ENCODE results near the gene ITGB4. TPM values are rescaled to one million over a fixed set of nuclear protein-coding genes. Genes with fewer than 3 reads are reported as not detected.

Gene ITGB4
- polyA plus RNA-seq, 1 of the 3 experiments (the other 2 are of a cell fraction) = 7.0 TPM

GRCh38 chr17:75793460-75793859, 72.2 kb downstream of the ITGB4 start:
- Histone ChIP-seq H3K4me3 (ENCODE audit: low read depth in 2 of 2, low read length in 1 of 2) (no peak overlapping the region), H4K20me1 (ENCODE audit: insufficient read depth) (no peaks in the 10 kb centered on the region), H3K4me1 (ENCODE audit: control insufficient read depth in 1 of 2, insufficient read depth in 2 of 2, low read depth in 1 of 2, low read length in 1 of 2) (peaks cover 0 to 8% of the 10 kb centered on the region in 2 experiments; a peak in 1 of 4 replicates), H3K4me2 (no peak overlapping the region), H3K79me2 (ENCODE audit: insufficient read depth) (peaks cover 94% of the 10 kb centered on the region), H2AFZ (ENCODE audit: low read depth) (no peak overlapping the region), H3K36me3 (replicated peaks in 1 of 2; ENCODE audit: control insufficient read depth in 1 of 2, insufficient read depth in 2 of 2, low read length in 1 of 2) (peaks cover 26 to 50% of the 10 kb centered on the region in 2 experiments), H3F3A (replicated peaks; ENCODE audit: insufficient read depth) (peaks cover 3% of the 10 kb centered on the region), H3K9me2 (no peaks in the 10 kb centered on the region), H3K27ac (ENCODE audit: low read depth in 2 of 2, low read length in 1 of 2) (no peak overlapping the region), H3K9me3 (no peaks in the 10 kb centered on the region), H3K27me3 (ENCODE audit: insufficient read depth) (no peaks in the 10 kb centered on the region), H3K9ac (no peak overlapping the region)
- ChIA-PET CTCF (interaction anchor here (1.6 to 10.7 kb wide), 4 partner anchors 10 to 34 kb away, joined by 3 to 82 read pairs (median 11); partner anchors contain the start of gene GALK1), POLR2A (interaction anchor here (1.4 to 3.6 kb wide), 2 partner anchors 8 to 14 kb away, joined by 4 to 11 read pairs; partner anchors contain the start of gene UNK)
- DNase-seq = no peak
- WGBS (ENCODE audit: low lambda C conversion rate) = 89% methylated on average over 1 of the region's 1 CpG
- no peak for TF ChIP-seq JUND (IDR thresholded peaks at IDR 0.05)
- TF ChIP-seq GATA2 (CRISPR knock-in tag; IDR thresholded peaks at IDR 0.05) = no peak
- TF ChIP-seq, protein P1, sequence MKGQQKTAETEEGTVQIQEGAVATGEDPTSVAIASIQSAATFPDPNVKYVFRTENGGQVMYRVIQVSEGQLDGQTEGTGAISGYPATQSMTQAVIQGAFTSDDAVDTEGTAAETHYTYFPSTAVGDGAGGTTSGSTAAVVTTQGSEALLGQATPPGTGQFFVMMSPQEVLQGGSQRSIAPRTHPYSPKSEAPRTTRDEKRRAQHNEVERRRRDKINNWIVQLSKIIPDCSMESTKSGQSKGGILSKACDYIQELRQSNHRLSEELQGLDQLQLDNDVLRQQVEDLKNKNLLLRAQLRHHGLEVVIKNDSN (IDR thresholded peaks at IDR 0.05; ENCODE audit: borderline replicate concordance, low read depth) = no peak
- no peak for TF ChIP-seq TEAD4 (IDR thresholded peaks at IDR 0.05; ENCODE audit: borderline replicate concordance, insufficient read depth)
- TF ChIP-seq USF2 (IDR thresholded peaks at IDR 0.05; ENCODE audit: borderline replicate concordance, low read depth, low read length) = no peak
- no peak for TF ChIP-seq CHD2 (IDR thresholded peaks at IDR 0.05; ENCODE audit: low read length, partially characterized antibody)
- no peak for TF ChIP-seq MXI1 (IDR thresholded peaks at IDR 0.05; ENCODE audit: low read depth, low read length)
- no peak for TF ChIP-seq EZH2phosphoT487 (IDR thresholded peaks at IDR 0.05; ENCODE audit: borderline replicate concordance, low read depth)
- no peak for TF ChIP-seq FOXJ3 (CRISPR knock-in tag; IDR thresholded peaks at IDR 0.05)
- TF ChIP-seq ELF1 (IDR thresholded peaks at IDR 0.05) = no peak
- no peak for TF ChIP-seq SMC3 (IDR thresholded peaks at IDR 0.05; ENCODE audit: low read depth, low read length)
- no peak for TF ChIP-seq RCOR1 (IDR thresholded peaks at IDR 0.05; ENCODE audit: low read length)

DNA sequence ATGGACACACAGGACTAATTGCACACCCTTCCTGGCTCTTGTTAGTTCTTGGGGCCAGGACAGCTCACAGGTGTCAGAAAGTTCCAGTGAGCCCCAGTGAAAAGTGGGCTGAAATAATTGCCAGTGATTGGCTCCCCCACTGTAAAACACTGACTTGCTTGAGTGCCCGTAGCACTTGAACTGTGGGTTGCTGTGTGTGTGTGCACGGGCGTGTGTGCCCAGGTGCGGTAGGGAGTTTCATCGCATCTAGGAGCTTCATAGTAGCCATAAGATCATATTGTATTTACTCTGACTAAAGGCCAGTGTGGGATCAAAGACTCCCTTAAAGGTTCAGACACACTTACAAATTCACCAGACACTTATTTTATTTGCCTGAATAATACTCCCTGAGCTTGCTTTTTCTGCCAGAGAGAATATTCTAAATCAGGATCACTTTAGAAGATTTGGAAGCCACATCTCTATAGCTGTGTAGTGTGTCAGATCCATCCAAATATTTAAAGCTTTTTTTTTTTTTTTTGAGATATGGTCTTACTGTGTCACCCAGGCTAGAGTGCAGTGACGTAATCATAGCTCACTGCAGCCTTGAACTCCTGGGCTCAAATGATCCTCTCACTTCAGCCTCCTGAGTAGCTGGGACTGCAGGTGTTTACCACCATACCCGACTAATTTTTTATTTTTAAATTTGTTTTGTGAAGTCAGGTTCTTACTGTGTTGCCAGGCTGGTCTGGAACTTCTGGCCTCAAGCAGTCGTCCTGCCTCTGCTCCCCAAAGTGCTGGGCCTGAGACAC, 74.8 kb downstream of the ITGB4 start:
- Histone ChIP-seq H3F3A (replicated peaks; ENCODE audit: insufficient read depth) (peaks cover 3% of the 10 kb centered on the region), H3K79me2 (ENCODE audit: insufficient read depth) (peaks cover 79% of the 10 kb centered on the region), H3K36me3 (replicated peaks in 1 of 2; ENCODE audit: control insufficient read depth in 1 of 2, insufficient read depth in 2 of 2, low read length in 1 of 2) (peaks cover 26 to 46% of the 10 kb centered on the region in 2 experiments), H2AFZ (ENCODE audit: low read depth) (no peak overlapping the region), H3K4me1 (ENCODE audit: control insufficient read depth in 1 of 2, insufficient read depth in 2 of 2, low read depth in 1 of 2, low read length in 1 of 2) (peaks cover 0 to 8% of the 10 kb centered on the region in 2 experiments; a peak in 1 of 4 replicates), H3K27ac (ENCODE audit: low read depth in 2 of 2, low read length in 1 of 2) (no peak overlapping the region), H3K4me3 (ENCODE audit: low read depth in 2 of 2, low read length in 1 of 2) (no peak overlapping the region), H3K9me3 (no peaks in the 10 kb centered on the region), H3K27me3 (ENCODE audit: insufficient read depth) (no peaks in the 10 kb centered on the region), H3K9ac (no peak overlapping the region), H4K20me1 (ENCODE audit: insufficient read depth) (no peaks in the 10 kb centered on the region), H3K9me2 (no peaks in the 10 kb centered on the region), H3K4me2 (no peak overlapping the region)
- no peak for TF ChIP-seq POLR2AphosphoS5 (IDR thresholded peaks at IDR 0.05; ENCODE audit: low read depth, low read length)
- WGBS (ENCODE audit: low lambda C conversion rate) = 93% methylated on average over 8 of the region's 8 CpGs
- ChIA-PET CTCF (interaction anchor here (0.7 to 10.7 kb wide), 11 partner anchors 9 to 209 kb away, joined by 3 to 82 read pairs (median 6); partner anchors contain the start of gene GALK1), POLR2A (interaction anchor here (0.6 to 3.6 kb wide), 4 partner anchors 8 to 20 kb away, joined by 3 to 11 read pairs (median 6); partner anchors contain the start of gene UNK)
- DNase-seq = no peak

Measured in SK-N-SH (cell line).